Endothelial cell of umbilical vein (primary cell): ENCODE measurements around the gene GOLGA6B. TPM values are rescaled to one million over a fixed set of nuclear protein-coding genes. Genes with fewer than 3 reads are reported as not detected.

Experiments used
- BruUV-seq: library from RNA; stranded (reverse); fragments of 400-500 nt; replicated peaks from 2 replicates; lab custom pipeline; 2021; lab: Mats Ljungman, UMichigan
- CTCF ChIA-PET: fragments of 300-600, 350-600 bp; sonication (Branson Sonifier 250); formaldehyde crosslinking; loops from one replicate; lab custom pipeline; 2021; ENCODE audit warnings: antibody characterized with exemption, inconsistent platforms; lab: Charles Lee
- POLR2A ChIA-PET: fragments of 300-600, 350-600 bp; sonication (Branson Sonifier 250); formaldehyde crosslinking; loops from one replicate; lab custom pipeline; 2021; ENCODE audit warnings: antibody characterized with exemption, inconsistent platforms; lab: Charles Lee
- DNase-seq: peaks from one replicate; pipeline ENCODE4 v3.0.0-alpha.2; 2011; ENCODE audit warnings: low read depth, low spot score
- FAIRE-seq: peaks from 2 replicates; lab custom pipeline; 2011; peaks lifted over from hg19 to GRCh38; lab: Jason Lieb, UNC
- H2AFZ ChIP-seq: 2 replicates; pipeline ENCODE4 v1.6.0; 2012; ENCODE audit warnings: low read depth, low read length, control low read depth, inconsistent platforms
- H3K27ac ChIP-seq: 2 replicates; pipeline ENCODE4 v1.5.1; 2011; ENCODE audit warnings: low read depth, mild to moderate bottlenecking, control low read depth, low read length, moderate library complexity; ENCODE audit not compliant: insufficient read depth
- H3K27me3 ChIP-seq, 2 experiments: 2 replicates each; pipeline versions ENCODE4 v1.6.0 to v1.6.1; 2011; ENCODE audit warnings: low read length in 2 of 2, mixed read lengths in 1 of 2; ENCODE audit not compliant: control insufficient read depth in 2 of 2, insufficient read depth in 2 of 2
- H3K36me3 ChIP-seq, 2 experiments: 2 replicates in 1 of 2; 3 replicates in 1 of 2; pipeline ENCODE4 v1.5.1; 2011; ENCODE audit warnings: low read length in 2 of 2, mild to moderate bottlenecking in 1 of 2, moderate library complexity in 1 of 2; ENCODE audit not compliant: control insufficient read depth in 2 of 2, insufficient read depth in 2 of 2; ENCODE audit errors: extremely low read depth in 1 of 2
- H3K4me1 ChIP-seq: 3 replicates; pipeline ENCODE4 v1.5.1; 2011; ENCODE audit warnings: mild to moderate bottlenecking, low read length; ENCODE audit not compliant: control insufficient read depth, insufficient read depth; ENCODE audit errors: extremely low read depth
- H3K4me2 ChIP-seq: 2 replicates; pipeline ENCODE4 v1.6.1; 2011; ENCODE audit warnings: low read length, control low read depth, mixed read lengths; ENCODE audit not compliant: insufficient read depth
- H3K4me3 ChIP-seq, 3 experiments: fragments of 200-600 bp in 1 of 3; sonication (generic), shearing (Covaris generic) in 1 of 3; replicated peaks in 1 of 3; 2 replicates each; pipeline ENCODE4 v1.5.1; 2011 to 2016; ENCODE audit warnings: control low read depth in 3 of 3, low read length in 3 of 3, mild to moderate bottlenecking in 2 of 3, inconsistent platforms in 1 of 3, low read depth in 1 of 3, moderate library complexity in 1 of 3; ENCODE audit not compliant: insufficient read depth in 1 of 3
- H3K79me2 ChIP-seq: 2 replicates; pipeline ENCODE4 v1.6.0; 2012; ENCODE audit warnings: low read length, inconsistent platforms; ENCODE audit not compliant: control insufficient read depth, insufficient read depth
- H3K9ac ChIP-seq: replicated peaks from 2 replicates; pipeline ENCODE3; 2011; ENCODE audit warnings: low read length, control low read depth; ENCODE audit not compliant: insufficient read depth; ENCODE audit errors: extremely low read depth
- H3K9me1 ChIP-seq: replicated peaks from 3 replicates; pipeline ENCODE4 v1.6.0; 2011; ENCODE audit warnings: mild to moderate bottlenecking, low read length; ENCODE audit not compliant: control insufficient read depth, insufficient read depth; ENCODE audit errors: extremely low read depth
- H3K9me3 ChIP-seq: replicated peaks from 2 replicates; pipeline ENCODE4 v1.5.1; 2012; ENCODE audit warnings: low read length, inconsistent platforms; ENCODE audit not compliant: control insufficient read depth, insufficient read depth
- H4K20me1 ChIP-seq: replicated peaks from 2 replicates; pipeline ENCODE3; 2011; ENCODE audit warnings: mild to moderate bottlenecking, low read length; ENCODE audit not compliant: control insufficient read depth, insufficient read depth; ENCODE audit errors: extremely low read depth
- EZH2 ChIP-seq: IDR thresholded peaks from 2 replicates; pipeline ENCODE4 v1.6.1; 2012; ENCODE audit warnings: borderline replicate concordance, low read depth, mild to moderate bottlenecking, moderate library complexity, low read length, inconsistent platforms; ENCODE audit not compliant: severe bottlenecking
- FOS ChIP-seq: IDR thresholded peaks from 2 replicates; pipeline ENCODE4 v1.6.1; 2011; ENCODE audit warnings: mild to moderate bottlenecking, low read length, moderate library complexity, borderline replicate concordance; ENCODE audit not compliant: insufficient read depth
- GATA2 ChIP-seq: IDR thresholded peaks from 2 replicates; pipeline ENCODE4 v1.7.0; 2011; ENCODE audit warnings: low read depth, mild to moderate bottlenecking, moderate library complexity, mixed read lengths, low read length; ENCODE audit not compliant: insufficient read length, insufficient read depth
- JUN ChIP-seq: IDR thresholded peaks from 2 replicates; pipeline ENCODE4 v1.6.1; 2011; ENCODE audit warnings: borderline replicate concordance, low read depth; ENCODE audit not compliant: insufficient read length, insufficient read depth
- dilution Hi-C: fragments of 300-500 bp; cut with MboI; formaldehyde crosslinking; loops from one replicate; pipeline ENCODE4 v1.15.0; 2019; ENCODE audit warnings: low sequenced_read_pairs; ENCODE audit not compliant: extremely low pct_ligation_motif_present
- intact Hi-C: fragments of 100-400 bp; cut with micrococcal nuclease; formaldehyde crosslinking; loops from one replicate; pipeline ENCODE4 v1.10.0; 2022
- polyA plus RNA-seq, 4 experiments: library from polyadenylated mRNA; depleted of rRNA in 3 of 4; stranded (reverse) in 3 of 4; unstranded in 1 of 4; fragments of >200 nt; gene quantifications; 2 replicates each; pipeline versions ENCODE4 v1.2.1 to v1.2.3, GENCODE V29; 2011 to 2012; ENCODE audit warnings: missing spikeins in 1 of 4
- total RNA-seq: library from RNA; stranded (reverse); gene quantifications from 2 replicates; pipeline ENCODE4 v1.2.3, GENCODE V29; 2021
- TF ChIP-seq, protein P1 (sequence below), 2 donors: IDR thresholded peaks; 1 replicate in 1 of 2; 2 replicates in 1 of 2; pipeline ENCODE4 v1.5.1; 2011; ENCODE audit warnings: low read length in 2 of 2, mild to moderate bottlenecking in 2 of 2, moderate library complexity in 2 of 2, control low read depth in 1 of 2, inconsistent platforms in 1 of 2, low read depth in 1 of 2; ENCODE audit not compliant: insufficient read depth in 1 of 2; ENCODE audit errors: extremely low read depth in 1 of 2

Gene GOLGA6B
- total and polyA plus RNA-seq, 2 donors (not counting 3 experiments of a cell fraction or from before 2014, with no cell fraction given), result not detected

DNA sequence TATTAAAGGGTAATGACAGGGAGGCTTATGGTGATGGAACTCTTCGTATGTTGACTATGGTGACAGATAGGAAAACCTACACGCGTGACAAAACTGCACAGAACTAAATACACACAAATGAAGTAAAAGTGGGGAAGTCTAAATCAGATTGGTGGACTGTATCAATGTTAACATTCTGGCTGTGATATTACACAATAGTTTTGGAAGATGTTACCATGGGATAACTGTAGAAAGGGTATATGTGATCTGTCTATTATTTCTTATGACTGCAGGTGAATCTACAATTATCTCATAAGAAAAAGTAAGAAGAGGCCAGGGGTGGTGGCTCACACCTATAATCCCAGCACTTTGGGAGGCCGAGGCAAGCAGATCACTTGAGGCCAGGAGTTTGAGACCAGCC lies 22.3 kb downstream of the GOLGA6B start:
- no peaks in the 10 kb centered on the region for H3K9me3 ChIP-seq
- dilution Hi-C loops (no loop called here), intact Hi-C loops (loop anchor here (10.0 kb wide), 1 partner anchor 362 kb away; no protein-coding TSS in a partner anchor)
- FAIRE-seq, result no peak
- TF ChIP-seq, protein P1, sequence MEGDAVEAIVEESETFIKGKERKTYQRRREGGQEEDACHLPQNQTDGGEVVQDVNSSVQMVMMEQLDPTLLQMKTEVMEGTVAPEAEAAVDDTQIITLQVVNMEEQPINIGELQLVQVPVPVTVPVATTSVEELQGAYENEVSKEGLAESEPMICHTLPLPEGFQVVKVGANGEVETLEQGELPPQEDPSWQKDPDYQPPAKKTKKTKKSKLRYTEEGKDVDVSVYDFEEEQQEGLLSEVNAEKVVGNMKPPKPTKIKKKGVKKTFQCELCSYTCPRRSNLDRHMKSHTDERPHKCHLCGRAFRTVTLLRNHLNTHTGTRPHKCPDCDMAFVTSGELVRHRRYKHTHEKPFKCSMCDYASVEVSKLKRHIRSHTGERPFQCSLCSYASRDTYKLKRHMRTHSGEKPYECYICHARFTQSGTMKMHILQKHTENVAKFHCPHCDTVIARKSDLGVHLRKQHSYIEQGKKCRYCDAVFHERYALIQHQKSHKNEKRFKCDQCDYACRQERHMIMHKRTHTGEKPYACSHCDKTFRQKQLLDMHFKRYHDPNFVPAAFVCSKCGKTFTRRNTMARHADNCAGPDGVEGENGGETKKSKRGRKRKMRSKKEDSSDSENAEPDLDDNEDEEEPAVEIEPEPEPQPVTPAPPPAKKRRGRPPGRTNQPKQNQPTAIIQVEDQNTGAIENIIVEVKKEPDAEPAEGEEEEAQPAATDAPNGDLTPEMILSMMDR (IDR thresholded peaks at IDR 0.05; ENCODE audit: extremely low read depth in 1 of 2, insufficient read depth in 1 of 2, low read depth in 1 of 2, low read length in 2 of 2), result no peak
- CTCF ChIA-PET, result no interaction called here
- no TSS peak for BruUV-seq
- no peaks in the 10 kb centered on the region for H4K20me1 ChIP-seq
- no peak overlapping the region for H3K4me2 ChIP-seq
- no peak overlapping the region for H3K4me3 ChIP-seq
- H2AFZ ChIP-seq, result no peak overlapping the region
- H3K9ac ChIP-seq, result no peak overlapping the region
- H3K36me3 ChIP-seq, result no peaks in the 10 kb centered on the region
- no peaks in the 10 kb centered on the region for H3K9me1 ChIP-seq
- no peak for DNase-seq
- H3K27me3 ChIP-seq, result peaks cover 13 to 31% of the 10 kb centered on the region in 2 experiments
- POLR2A ChIA-PET, result no interaction called here
- H3K27ac ChIP-seq, result no peak overlapping the region
- H3K4me1 ChIP-seq, result no peaks in the 10 kb centered on the region
- H3K79me2 ChIP-seq, result no peaks in the 10 kb centered on the region

DNA sequence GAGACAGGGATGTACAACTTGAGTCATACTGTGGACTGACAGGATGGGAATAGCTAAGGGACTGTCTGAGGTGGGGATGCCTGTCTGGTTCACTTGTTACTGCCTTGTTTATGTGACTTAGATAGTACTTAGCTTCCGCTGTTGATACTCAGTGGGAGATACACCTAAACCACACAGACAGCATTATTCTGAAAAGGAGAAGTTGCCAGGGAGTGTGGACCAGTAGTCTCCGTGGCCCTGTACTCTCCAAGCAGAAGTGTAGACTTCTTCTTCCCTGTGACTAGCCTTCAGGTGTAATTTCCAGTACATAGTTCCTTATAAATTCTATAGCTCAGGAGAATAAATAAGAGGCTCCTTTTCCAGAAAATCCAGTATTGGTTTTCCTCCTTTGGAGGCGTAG lies 26.4 kb downstream of the GOLGA6B start:
- intact Hi-C loops (no loop called here), dilution Hi-C loops (no loop called here)

More for the DNA sequence above, 26.4 kb downstream of the GOLGA6B start:
- FAIRE-seq (no peak), DNase-seq (no peak)
- Histone ChIP-seq H3K9me1 (no peaks in the 10 kb centered on the region), H3K27ac (no peak overlapping the region), H3K9ac (no peak overlapping the region), H3K4me2 (no peak overlapping the region), H3K79me2 (no peaks in the 10 kb centered on the region), H3K4me3 (no peak overlapping the region), H3K36me3 (no peaks in the 10 kb centered on the region), H3K27me3 (peaks cover 11 to 18% of the 10 kb centered on the region in 2 experiments), H3K4me1 (peaks cover 6% of the 10 kb centered on the region), H3K9me3 (no peaks in the 10 kb centered on the region), H4K20me1 (no peaks in the 10 kb centered on the region), H2AFZ (no peak overlapping the region)
- POLR2A ChIA-PET, result no interaction called here
- CTCF ChIA-PET, result interaction anchor here (1.5 to 1.8 kb wide), 3 partner anchors 10 to 81 kb away, joined by 4 to 8 read pairs (median 7); no protein-coding TSS in a partner anchor
- BruUV-seq, result no TSS peak
- TF ChIP-seq GATA2, result no peak
- TF ChIP-seq, protein P1 (IDR thresholded peaks at IDR 0.05; ENCODE audit: extremely low read depth in 1 of 2, insufficient read depth in 1 of 2, low read depth in 1 of 2, low read length in 2 of 2), result no peak
- no peak for TF ChIP-seq EZH2
- TF ChIP-seq JUN, result no peak
- TF ChIP-seq FOS, result no peak
